Renal pelvis (tissue), 4 donors: ENCODE results near the gene CNKSR3. TPM values are rescaled to one million over a fixed set of nuclear protein-coding genes. Genes with fewer than 3 reads are reported as not detected.

ENCODE experiments used
- DNase-seq: peaks from one replicate; pipeline ENCODE4 v3.0.0-alpha.2; 2013
- polyA plus RNA-seq, 3 donors: library from polyadenylated mRNA; unstranded; fragments of 120-200 nt; gene quantifications; one replicate each; pipeline ENCODE4 v1.2.1, GENCODE V29; 2013; ENCODE audit not compliant: insufficient read length in 3 of 3

CNKSR3 gene
- polyA plus RNA-seq, 3 donors, result 51.9 to 62.0 (median 58.3) TPM

DNA sequence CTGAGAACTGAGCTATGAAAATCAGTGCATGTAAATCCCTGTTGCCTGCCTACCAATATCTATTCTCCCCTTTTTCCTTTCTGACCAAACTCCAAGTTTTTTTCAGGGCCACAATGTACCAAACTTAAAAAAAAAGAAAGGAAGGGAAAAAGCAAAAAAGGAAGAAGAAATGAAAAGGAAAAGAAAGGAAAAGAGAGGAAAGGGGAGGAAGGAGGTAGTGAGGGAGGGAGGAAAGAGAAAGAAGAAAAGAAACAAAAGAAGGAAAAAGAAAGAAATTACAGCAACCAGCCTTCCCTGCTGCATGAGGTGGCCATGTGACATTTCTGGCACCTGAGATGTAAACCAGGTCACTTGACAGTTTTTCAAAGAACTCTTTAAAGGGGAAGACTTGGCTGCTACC is 4.4 kb downstream of the CNKSR3 start:
- DNase-seq, result no peak

- DNase-seq, result no peak
These were observed 5.5 kb downstream of the CNKSR3 start for GRCh38 chr6:154504865-154505449.

- DNase-seq, result no peak
These were observed 6.4 kb downstream of the CNKSR3 start for GRCh38 chr6:154504102-154504501.

DNA sequence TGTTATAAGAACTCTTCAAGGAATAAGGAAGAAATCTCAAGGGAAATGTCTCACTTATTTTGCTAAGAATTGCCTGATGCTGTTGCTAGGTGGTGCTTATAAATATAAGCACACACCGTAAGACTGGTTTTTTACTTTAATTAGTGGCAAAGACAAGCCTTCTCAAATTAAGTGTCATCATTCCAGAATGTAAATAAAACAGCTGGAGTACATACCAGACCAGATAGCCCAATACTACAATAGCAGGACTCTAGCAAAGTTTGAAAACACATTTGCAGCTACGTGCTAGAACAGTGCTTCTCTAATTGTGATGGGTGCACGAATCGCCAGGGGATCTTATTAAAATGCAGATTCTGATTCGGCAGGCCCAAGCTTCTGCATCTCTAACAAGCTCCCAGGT is 6.8 kb downstream of the CNKSR3 start:
- no peak for DNase-seq

GRCh38 chr6:154502553-154502952 is 7.9 kb downstream of the CNKSR3 start:
- no peak for DNase-seq

DNA sequence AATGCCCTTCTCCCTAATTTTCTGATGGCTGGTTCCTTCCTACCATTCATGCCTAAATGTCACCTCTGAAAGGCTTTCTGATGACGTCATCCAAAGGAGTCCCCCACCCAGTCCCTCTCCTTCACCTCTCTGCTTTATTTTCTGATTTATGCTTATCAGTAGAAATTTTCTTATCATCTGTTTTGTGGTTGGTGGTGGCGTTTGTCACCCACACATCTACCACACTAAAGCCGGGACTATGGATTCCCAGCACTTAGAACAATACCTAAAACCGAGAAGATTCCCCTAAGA is 9.0 kb downstream of the CNKSR3 start:
- no peak for DNase-seq

GRCh38 chr6:154500769-154501577 is 9.5 kb downstream of the CNKSR3 start:
- DNase-seq, result no peak

GRCh38 chr6:154499855-154500589 is 10.5 kb downstream of the CNKSR3 start:
- no peak for DNase-seq

- DNase-seq, result no peak
These were observed 12.0 kb downstream of the CNKSR3 start for GRCh38 chr6:154498340-154498934.

DNA sequence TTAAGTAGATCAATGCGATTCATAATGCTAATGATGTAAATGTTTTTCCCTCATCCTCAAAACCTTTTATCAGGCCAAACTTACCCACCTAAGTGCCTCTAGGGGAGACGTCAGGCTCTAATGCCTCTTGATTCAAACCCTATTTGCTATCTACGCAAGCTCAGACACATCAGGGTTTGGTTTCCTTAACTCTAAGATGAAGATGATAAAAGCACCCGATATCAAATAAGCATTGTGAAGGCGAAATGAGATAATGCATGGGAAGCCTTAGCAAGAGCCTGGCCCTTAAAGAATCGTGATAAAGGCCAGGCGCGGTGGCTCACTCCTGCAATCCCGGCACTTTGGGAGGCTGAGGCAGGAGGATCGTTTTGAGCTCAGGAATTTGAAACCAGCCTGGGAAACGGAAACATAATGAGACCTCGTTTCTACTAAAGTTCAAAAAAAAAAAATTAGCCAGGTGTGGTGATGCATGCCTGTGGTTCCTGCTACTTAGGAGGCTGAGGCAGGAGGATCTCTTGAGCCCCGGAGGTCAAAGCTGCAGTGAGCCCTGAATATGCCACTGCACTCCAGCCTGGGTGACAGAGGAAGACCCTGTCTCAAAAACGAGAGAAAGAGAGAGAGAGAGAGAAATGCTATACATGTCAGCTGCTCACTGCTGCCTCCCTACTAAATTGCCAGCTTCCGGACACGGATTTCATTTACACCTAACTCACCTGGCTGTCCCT is 13.5 kb downstream of the CNKSR3 start:
- no peak for DNase-seq

DNA sequence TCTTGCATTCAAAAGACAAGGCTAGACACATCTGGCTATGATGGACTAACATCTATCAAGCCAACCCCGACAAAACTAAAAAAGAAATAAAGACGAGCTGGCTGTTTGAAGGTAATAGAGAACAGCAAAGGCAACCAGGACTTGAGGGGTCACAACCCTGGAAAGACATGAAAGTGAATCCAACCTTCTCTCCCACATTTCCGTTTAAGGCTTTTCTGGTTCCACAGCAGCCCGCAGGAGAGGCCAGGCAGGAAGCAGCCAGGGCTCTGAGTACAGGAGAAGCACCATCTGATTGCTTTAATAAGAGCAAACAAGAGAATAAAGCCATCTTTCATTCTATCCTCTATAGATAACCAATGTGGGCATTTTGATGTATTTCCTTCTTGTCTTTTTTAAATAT is 14.3 kb downstream of the CNKSR3 start:
- DNase-seq, result no peak

DNA sequence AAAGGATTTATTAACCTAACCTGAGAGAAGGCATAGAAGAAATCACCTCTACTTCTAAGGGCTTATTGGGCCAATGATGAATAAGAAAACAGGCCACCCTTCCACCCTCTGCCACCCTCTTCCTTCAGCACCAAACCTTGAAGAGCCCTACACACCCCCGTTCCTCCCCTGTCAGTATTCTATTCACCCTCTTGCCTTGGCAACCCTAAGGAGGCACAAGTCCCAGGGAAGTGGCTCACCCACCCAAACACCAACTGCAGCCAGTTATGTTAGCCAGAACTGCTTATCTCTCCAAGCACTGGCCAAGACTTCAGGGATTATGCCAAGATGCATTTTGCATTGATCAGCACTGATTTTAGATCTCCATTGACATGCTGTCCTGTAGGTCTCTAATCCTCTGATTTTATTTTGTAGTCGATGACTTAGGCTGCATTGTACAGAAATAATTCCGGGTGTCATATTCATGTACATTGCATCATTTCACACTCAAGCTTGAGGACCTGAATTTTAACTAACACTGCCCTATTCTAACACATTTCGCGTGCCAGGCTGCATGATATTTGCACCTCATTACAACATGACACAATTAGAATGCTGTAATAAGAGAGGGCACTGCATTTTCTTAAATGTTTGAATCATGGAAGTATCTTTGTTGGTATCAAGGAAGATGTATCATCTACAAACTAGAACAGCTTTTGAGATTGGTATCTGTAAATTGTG is 15.7 kb downstream of the CNKSR3 start:
- no peak for DNase-seq

GRCh38 chr6:154491567-154492470 is 18.7 kb downstream of the CNKSR3 start:
- no peak for DNase-seq

GRCh38 chr6:154489822-154490221 is 20.7 kb downstream of the CNKSR3 start:
- DNase-seq, result no peak

- no peak for DNase-seq
These were observed 21.6 kb downstream of the CNKSR3 start for GRCh38 chr6:154488802-154489437.

DNA sequence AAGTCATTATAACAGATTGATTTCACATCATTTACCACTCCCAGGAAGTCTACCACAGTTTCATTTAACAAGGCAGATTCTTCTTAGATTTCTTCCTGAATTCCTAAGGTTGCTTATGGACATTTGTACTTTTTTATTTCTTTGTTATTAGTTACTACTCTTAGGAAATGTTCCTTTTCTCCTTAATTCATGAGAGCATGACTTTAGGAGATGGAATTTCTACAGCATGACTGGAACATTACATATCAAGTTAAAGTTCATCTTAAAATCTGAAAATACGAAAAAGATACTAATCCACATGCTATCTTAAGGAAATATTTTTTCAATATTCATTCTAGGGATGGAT is 22.3 kb downstream of the CNKSR3 start:
- DNase-seq, result no peak

GRCh38 chr6:154487367-154488247 is 22.9 kb downstream of the CNKSR3 start:
- DNase-seq, result no peak

DNA sequence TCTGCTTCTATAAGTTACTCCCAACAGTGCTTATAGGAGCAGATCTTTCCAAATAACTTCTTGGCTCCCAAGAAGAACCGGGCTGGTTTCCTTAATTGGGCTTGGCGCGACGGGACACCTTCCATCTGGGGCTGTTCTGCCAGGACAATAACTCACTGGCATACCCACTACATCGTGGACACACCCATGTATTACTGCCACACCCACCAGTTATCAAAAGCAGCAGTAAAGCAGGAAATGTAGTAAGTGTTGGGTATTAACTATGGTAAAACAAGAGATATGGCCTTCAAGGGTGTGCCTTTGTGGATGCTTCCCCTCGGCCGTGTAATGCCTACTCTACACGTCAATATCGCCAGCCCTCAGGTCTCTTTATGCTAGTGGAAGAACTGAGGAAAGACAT is 24.7 kb downstream of the CNKSR3 start:
- DNase-seq, result no peak

DNA sequence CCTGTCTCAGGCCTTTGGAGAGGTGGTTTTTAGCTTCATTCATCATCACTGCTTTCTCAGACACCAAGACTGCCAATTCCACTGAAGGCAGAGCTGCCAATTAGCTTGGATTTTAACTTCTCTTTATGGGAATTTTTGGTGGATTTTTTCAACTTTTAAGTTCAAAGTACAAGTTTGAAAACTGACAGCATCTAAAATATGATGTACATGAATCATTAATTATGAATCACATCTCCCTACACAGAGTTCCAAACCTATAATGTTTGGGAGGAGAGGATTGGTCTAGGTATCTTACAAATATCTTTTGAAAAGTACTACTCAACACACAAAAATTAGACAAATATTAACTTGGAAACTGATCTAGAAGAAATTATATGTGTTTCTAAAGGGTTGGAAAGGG is 25.5 kb downstream of the CNKSR3 start:
- DNase-seq, result no peak
